Measurements from ENCODE around the gene ACTRT2.

Gene ACTRT2

GRCh38 chr1:3033040-3033789 is 11.9 kb downstream of the ACTRT2 start:
- DNase-seq (ENCODE audit: low read depth): peak; percentile 35

- no peak for DNase-seq (ENCODE audit: low read depth)
Measured at GRCh38 chr1:3033790-3034090, 12.5 kb downstream of the ACTRT2 start.

GRCh38 chr1:3034162-3034561 is 12.9 kb downstream of the ACTRT2 start:
- DNase-seq (ENCODE audit: low read depth): no peak

- DNase-seq (ENCODE audit: low read depth): no peak
Measured at GRCh38 chr1:3034728-3035562, 13.7 kb downstream of the ACTRT2 start.

GRCh38 chr1:3035563-3036446 is 14.5 kb downstream of the ACTRT2 start:
- no peak for DNase-seq (ENCODE audit: low read depth)

- no peak for DNase-seq (ENCODE audit: low read depth)
Measured at GRCh38 chr1:3036447-3037280, 15.4 kb downstream of the ACTRT2 start.

GRCh38 chr1:3037281-3038040 is 16.2 kb downstream of the ACTRT2 start:
- no peak for DNase-seq (ENCODE audit: low read depth)

- no peak for DNase-seq (ENCODE audit: low read depth)
Measured at GRCh38 chr1:3038113-3038551, 16.9 kb downstream of the ACTRT2 start.

- no peak for DNase-seq (ENCODE audit: low read depth)
Measured at GRCh38 chr1:3038571-3039181, 17.4 kb downstream of the ACTRT2 start.

- DNase-seq (ENCODE audit: low read depth): no peak
Measured at GRCh38 chr1:3040004-3040403, 18.7 kb downstream of the ACTRT2 start.

GRCh38 chr1:3042481-3042880 is 21.2 kb downstream of the ACTRT2 start:
- no peak for DNase-seq (ENCODE audit: low read depth)

GRCh38 chr1:3049164-3049563 is 27.9 kb downstream of the ACTRT2 start:
- no peak for DNase-seq (ENCODE audit: low read depth)

- DNase-seq (ENCODE audit: low read depth): no peak
Measured at GRCh38 chr1:3049905-3050304, 28.6 kb downstream of the ACTRT2 start.

GRCh38 chr1:3050603-3051002 is 29.3 kb downstream of the ACTRT2 start:
- no peak for DNase-seq (ENCODE audit: low read depth)

GRCh38 chr1:3051270-3052268 is 30.3 kb downstream of the ACTRT2 start:
- DNase-seq (ENCODE audit: low read depth): no peak

GRCh38 chr1:3052501-3052900 is 31.2 kb downstream of the ACTRT2 start:
- no peak for DNase-seq (ENCODE audit: low read depth)

GRCh38 chr1:3053366-3053980 is 32.2 kb downstream of the ACTRT2 start:
- DNase-seq (ENCODE audit: low read depth): no peak

- DNase-seq (ENCODE audit: low read depth): no peak
Measured at GRCh38 chr1:3053986-3054385, 32.7 kb downstream of the ACTRT2 start.

- no peak for DNase-seq (ENCODE audit: low read depth)
Measured at GRCh38 chr1:3054474-3054873, 33.2 kb downstream of the ACTRT2 start.
